Cardiac fibroblast (primary cell): ENCODE measurements around the gene SLC8A3.
A peak's percentile ranks its signal among the peaks of the same experiment; 100 is the strongest.

Experiments used
- DNase-seq, 2 donors: peaks; one replicate each; pipeline versions ENCODE4 v3.0.0 to v3.0.0-alpha.2; 2010; ENCODE audit warnings: low read depth in 2 of 2
- H3K4me3 ChIP-seq, 2 donors: replicated peaks in 1 of 2; 1 replicate in 1 of 2; 2 replicates in 1 of 2; pipeline ENCODE4 v1.5.1; 2011; ENCODE audit warnings: low read depth in 2 of 2, low read length in 2 of 2, mild to moderate bottlenecking in 2 of 2, moderate library complexity in 1 of 2
- CTCF ChIP-seq: IDR thresholded peaks from one replicate; pipeline ENCODE4 v1.5.1; 2011; ENCODE audit warnings: low read depth, mild to moderate bottlenecking, low read length, inconsistent platforms

Gene SLC8A3

GRCh38 chr14:70096866-70097265 lies 91.9 kb downstream of the SLC8A3 start:
- peak; percentile 3 to 13 for DNase-seq
- peak; percentile 21 for TF ChIP-seq CTCF
- no peak overlapping the region for H3K4me3 ChIP-seq

GRCh38 chr14:70094631-70095030 lies 94.1 kb downstream of the SLC8A3 start:
- no peak for DNase-seq
- no peak overlapping the region for H3K4me3 ChIP-seq
- TF ChIP-seq CTCF: no peak

GRCh38 chr14:70094106-70094505 lies 94.6 kb downstream of the SLC8A3 start:
- TF ChIP-seq CTCF: no peak
- DNase-seq: no peak
- no peak overlapping the region for H3K4me3 ChIP-seq

- no peak for DNase-seq
- TF ChIP-seq CTCF: no peak
Observed at GRCh38 chr14:70093156-70093555, 95.6 kb downstream of the SLC8A3 start.

GRCh38 chr14:70087380-70087697 lies 101.4 kb downstream of the SLC8A3 start:
- TF ChIP-seq CTCF: no peak

More at GRCh38 chr14:70093156-70093555, 95.6 kb downstream of the SLC8A3 start:
- H3K4me3 ChIP-seq: no peak overlapping the region

GRCh38 chr14:70086685-70087379 lies 101.9 kb downstream of the SLC8A3 start:
- DNase-seq: peak; percentile 62 to 68
- no peak overlapping the region for H3K4me3 ChIP-seq
- peak; percentile 61 for TF ChIP-seq CTCF

More at GRCh38 chr14:70087380-70087697, 101.4 kb downstream of the SLC8A3 start:
- no peak overlapping the region for H3K4me3 ChIP-seq
- no peak for DNase-seq

- TF ChIP-seq CTCF: no peak
- no peak overlapping the region for H3K4me3 ChIP-seq
- DNase-seq: no peak
Observed at GRCh38 chr14:70084226-70084625, 104.5 kb downstream of the SLC8A3 start.
